T-cell (primary cell): ENCODE measurements around the gene TLDC2. TPM values are rescaled to one million over a fixed set of nuclear protein-coding genes. Genes with fewer than 3 reads are reported as not detected.

Experiments used
- ATAC-seq, 4 experiments: fragments of 200-7000 bp in 3 of 4; fragments of 150-1000 bp in 1 of 4; cut with Tn5 transposase; replicated peaks in 1 of 4; 1 replicate in 3 of 4; 2 replicates in 1 of 4; pipeline ENCODE4 v1.10.0; 2021; ENCODE audit warnings: moderate library complexity in 3 of 4, mild to moderate bottlenecking in 2 of 4, moderate number of reproducible peaks in 1 of 4
- CTCF ChIA-PET, 2 donors: fragments of 300-600 bp; sonication (Branson Sonifier 250); formaldehyde crosslinking; loops; one replicate each; lab custom pipeline; 2022; ENCODE audit warnings: antibody characterized with exemption in 2 of 2; lab: Charles Lee
- POLR2A ChIA-PET, 2 donors: fragments of 300-600 bp; sonication (Branson Sonifier 250); formaldehyde crosslinking; loops; one replicate each; lab custom pipeline; 2022; ENCODE audit warnings: antibody characterized with exemption in 2 of 2; lab: Charles Lee
- DNase-seq, 35 experiments: peaks; one replicate each; pipeline versions ENCODE4 v3.0.0 to v3.0.0-alpha.2; 2013 to 2023
- H3K27ac ChIP-seq: one replicate; pipeline ENCODE4 v1.5.1; 2013; ENCODE audit warnings: low read length
- H3K27me3 ChIP-seq, 2 experiments: replicated peaks in 1 of 2; 1 replicate in 1 of 2; 2 replicates in 1 of 2; pipeline versions ENCODE4 v1.6.1 to v1.7.0; 2013; ENCODE audit warnings: low read length in 1 of 2, mixed read lengths in 1 of 2; ENCODE audit not compliant: control insufficient read depth in 2 of 2, insufficient read depth in 2 of 2; ENCODE audit errors: extremely low read depth in 1 of 2
- H3K36me3 ChIP-seq, 2 donors: 1 replicate in 1 of 2; 2 replicates in 1 of 2; pipeline versions ENCODE4 v1.6.1 to v1.7.0; 2013; ENCODE audit warnings: low read length in 1 of 2; ENCODE audit not compliant: control insufficient read depth in 2 of 2, insufficient read depth in 1 of 2; ENCODE audit errors: extremely low read depth in 1 of 2
- H3K4me1 ChIP-seq, 2 experiments: 1 replicate in 1 of 2; 2 replicates in 1 of 2; pipeline versions ENCODE4 v1.6.1 to v1.7.0; 2013; ENCODE audit warnings: low read length in 2 of 2, mixed read lengths in 1 of 2; ENCODE audit not compliant: insufficient read depth in 2 of 2, control insufficient read depth in 1 of 2; ENCODE audit errors: extremely low read depth in 1 of 2
- H3K4me3 ChIP-seq, 2 donors: 1 replicate in 1 of 2; 2 replicates in 1 of 2; pipeline versions ENCODE4 v1.5.1 to v1.7.0; 2013; ENCODE audit warnings: mild to moderate bottlenecking in 2 of 2, low read length in 1 of 2, moderate library complexity in 1 of 2; ENCODE audit not compliant: control insufficient read depth in 1 of 2; ENCODE audit errors: extremely low read depth in 1 of 2
- H3K9me3 ChIP-seq: 2 replicates; pipeline ENCODE4 v1.7.0; 2013
- H3K27ac Mint-ChIP-seq, 2 donors: one replicate each; pipeline ENCODE4 v1.8.0; 2020 to 2021; ENCODE audit warnings: mild to moderate bottlenecking in 2 of 2, mixed read lengths in 2 of 2
- H3K27me3 Mint-ChIP-seq, 2 donors: one replicate each; pipeline ENCODE4 v1.8.0; 2021 to 2022; ENCODE audit warnings: mixed read lengths in 2 of 2
- H3K36me3 Mint-ChIP-seq: one replicate; pipeline ENCODE4 v1.8.0; 2021; ENCODE audit warnings: mixed read lengths
- H3K4me1 Mint-ChIP-seq, 3 donors: one replicate each; pipeline ENCODE4 v1.8.0; 2020 to 2022; ENCODE audit warnings: mixed read lengths in 3 of 3, mild to moderate bottlenecking in 1 of 3
- H3K4me3 Mint-ChIP-seq, 3 donors: one replicate each; pipeline ENCODE4 v1.8.0; 2020 to 2022; ENCODE audit warnings: mild to moderate bottlenecking in 3 of 3, mixed read lengths in 3 of 3, moderate library complexity in 3 of 3
- H3K9me3 Mint-ChIP-seq, 3 donors: one replicate each; pipeline ENCODE4 v1.8.0; 2020 to 2022; ENCODE audit warnings: mixed read lengths in 3 of 3
- WGBS: methylation state at CpG from one replicate; pipeline ENCODE4 v1.1.5; 2013; ENCODE audit warnings: missing lambda C conversion rate; ENCODE audit not compliant: insufficient coverage; 5-methylcytosine and 5-hydroxymethylcytosine counted together
- total RNA-seq, 35 experiments: library from RNA in 6 of 35; stranded (reverse) in 6 of 35; fragments of 120-200 nt in 1 of 35; gene quantifications; one replicate each; pipeline versions ENCODE4 v1.2.1 to v1.2.4 and lab custom pipeline; 2013 to 2026

Gene TLDC2
- total RNA-seq, 5 donors from 2014 or later (not counting 1 experiment from before 2014, with no cell fraction given), result 0.33 TPM; not detected in 4

DNA sequence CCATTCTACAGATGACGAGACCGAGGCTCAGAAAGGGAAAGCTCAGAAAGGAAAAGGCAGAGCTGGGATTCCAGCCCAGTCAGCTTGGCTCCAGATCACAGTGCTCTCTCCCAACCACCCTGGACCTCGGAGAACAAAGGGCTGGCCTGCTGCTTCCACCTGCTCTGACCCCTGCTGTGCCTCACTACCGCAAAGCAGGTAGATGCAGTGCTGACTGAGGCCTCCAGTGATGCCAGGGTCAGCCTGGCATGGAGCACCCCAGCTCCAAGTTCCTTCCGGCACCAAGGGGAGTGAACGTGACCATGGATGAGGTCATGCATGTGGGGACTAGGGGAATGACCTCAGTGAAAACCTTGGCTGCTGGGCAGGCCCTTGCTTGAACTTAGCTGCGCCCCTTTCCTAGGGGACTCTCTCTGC lies 20.7 kb upstream of the TLDC2 start:
- H3K27ac Mint-ChIP-seq, result no peak overlapping the region

DNA sequence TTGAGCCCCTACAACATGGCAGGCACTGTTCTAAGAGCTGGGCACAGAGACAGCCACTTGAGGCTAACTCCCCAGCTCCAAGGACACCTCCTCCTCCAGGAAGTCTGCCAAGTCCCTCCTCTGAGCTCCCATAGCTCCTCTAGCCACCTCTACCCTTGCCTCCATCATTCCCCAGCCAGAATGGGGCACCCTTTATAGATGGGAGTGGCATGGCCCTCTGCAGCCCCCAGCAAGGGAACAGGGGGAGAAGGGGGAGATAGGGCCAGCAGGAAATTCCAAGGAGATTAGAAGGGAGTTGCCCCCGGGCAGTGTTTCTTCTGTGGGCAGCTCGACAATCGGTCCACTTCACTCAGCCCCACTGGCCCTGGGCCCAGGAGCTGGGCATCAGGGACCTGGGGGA lies 19.7 kb upstream of the TLDC2 start:
- Histone ChIP-seq H3K27ac (no peak overlapping the region), H3K36me3 (peaks cover 0 to 3% of the 10 kb centered on the region in 2 donors), H3K9me3 (no peaks in the 10 kb centered on the region), H3K4me3 (no peak overlapping the region), H3K27me3 (peaks cover 0 to 9% of the 10 kb centered on the region in 2 experiments), H3K4me1 (peaks cover 6 to 18% of the 10 kb centered on the region in 2 experiments)
- peaks cover 0 to 2% of the 10 kb centered on the region in 2 donors for H3K27me3 Mint-ChIP-seq
- WGBS, result 92% methylated on average over 2 of the region's 3 CpGs
- peak overlapping the region in 1 of 3 donors; percentile 22 for H3K4me3 Mint-ChIP-seq
- ATAC-seq (no peak), DNase-seq (no peak)
- CTCF ChIA-PET, result no interaction called here
- POLR2A ChIA-PET, result interaction anchor here (0.5 to 0.7 kb wide), 3 partner anchors 14 to 988 kb away, joined by 3 read pairs; no protein-coding TSS in a partner anchor
- H3K9me3 Mint-ChIP-seq, result no peaks in the 10 kb centered on the region
- no peaks in the 10 kb centered on the region for H3K36me3 Mint-ChIP-seq
- peaks cover 15 to 22% (median 17%) of the 10 kb centered on the region in 3 donors for H3K4me1 Mint-ChIP-seq
- no peak overlapping the region for H3K27ac Mint-ChIP-seq

More for the DNA sequence above, 20.7 kb upstream of the TLDC2 start:
- Histone ChIP-seq H3K9me3 (no peaks in the 10 kb centered on the region), H3K27ac (no peak overlapping the region), H3K27me3 (peaks cover 0 to 5% of the 10 kb centered on the region in 2 experiments), H3K36me3 (peaks cover 0 to 3% of the 10 kb centered on the region in 2 donors), H3K4me1 (peaks cover 6 to 18% of the 10 kb centered on the region in 2 experiments), H3K4me3 (no peak overlapping the region)
- DNase-seq, result no peak
- Mint-ChIP-seq H3K4me1 (peaks cover 15 to 21% (median 17%) of the 10 kb centered on the region in 3 donors), H3K9me3 (peaks cover 0 to 3% (median 0%) of the 10 kb centered on the region in 3 donors), H3K36me3 (no peaks in the 10 kb centered on the region), H3K27me3 (no peaks in the 10 kb centered on the region), H3K4me3 (no peak overlapping the region)
- ChIA-PET CTCF (no interaction called here), POLR2A (no interaction called here)
- ATAC-seq, result no peak
- WGBS, result 100% methylated on average over 5 of the region's 7 CpGs

DNA sequence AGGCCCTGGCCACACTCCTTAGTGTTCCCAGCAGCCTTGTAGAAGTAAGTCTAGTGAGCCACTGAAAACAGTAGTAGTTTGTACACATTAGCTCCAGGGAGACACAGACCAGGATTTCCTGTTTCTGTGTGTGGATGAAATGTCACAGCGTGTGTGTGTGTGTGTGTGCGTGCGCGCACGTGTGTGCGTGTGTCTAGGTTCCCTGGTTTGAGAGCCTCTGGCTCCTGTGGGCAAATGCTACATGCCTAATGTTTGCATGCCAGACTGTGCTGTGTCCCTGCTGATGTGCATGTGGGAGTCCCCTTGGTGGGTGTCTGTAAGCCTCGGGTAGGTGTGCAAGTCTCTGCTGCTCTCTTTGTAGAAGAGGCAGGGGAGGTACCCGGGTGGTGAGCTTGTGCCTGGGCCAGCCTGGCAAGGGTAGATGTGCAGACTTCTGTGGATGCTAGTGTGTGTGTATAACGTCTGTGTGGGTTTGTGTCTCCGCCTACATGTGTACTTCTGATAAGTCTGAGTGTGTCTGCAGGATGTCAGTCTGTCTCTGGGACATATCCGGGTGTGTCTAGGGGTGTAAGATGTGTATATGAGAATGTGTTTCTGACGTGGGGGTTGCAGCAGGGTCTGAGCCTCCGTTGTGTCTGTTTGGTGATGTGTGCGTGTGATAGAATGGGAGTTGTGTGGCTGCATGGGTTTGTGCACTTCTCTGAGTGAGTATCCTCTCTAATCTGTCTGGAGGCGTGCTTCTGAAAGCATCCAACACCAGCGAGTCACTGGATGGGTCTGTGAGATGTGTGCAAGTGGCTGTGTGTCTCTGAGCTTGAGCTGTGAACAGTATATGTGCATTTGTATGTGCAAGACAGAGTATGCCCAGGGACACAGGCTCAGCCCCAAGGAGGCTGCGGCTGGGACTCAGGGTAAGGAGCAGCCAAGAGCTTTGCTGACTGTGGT lies 19.0 kb upstream of the TLDC2 start:
- Histone ChIP-seq H3K9me3 (no peaks in the 10 kb centered on the region), H3K27me3 (peaks cover 0 to 16% of the 10 kb centered on the region in 2 experiments), H3K27ac (no peak overlapping the region), H3K4me1 (peaks cover 6 to 18% of the 10 kb centered on the region in 2 experiments), H3K4me3 (no peak overlapping the region), H3K36me3 (peaks cover 0 to 3% of the 10 kb centered on the region in 2 donors)
- ATAC-seq, result peak; percentile 71 to 82 (median 79)
- no peaks in the 10 kb centered on the region for H3K9me3 Mint-ChIP-seq
- peaks cover 15 to 27% (median 17%) of the 10 kb centered on the region in 3 donors for H3K4me1 Mint-ChIP-seq
- H3K4me3 Mint-ChIP-seq, result peak overlapping the region in 1 of 3 donors; percentile 22
- DNase-seq, result peak in 30 of 35 experiments; percentile 21 to 69 (median 42)
- ChIA-PET CTCF (no interaction called here), POLR2A (interaction anchor here (0.5 to 0.7 kb wide), 3 partner anchors 15 to 22 kb away, joined by 3 to 4 read pairs (median 3); no protein-coding TSS in a partner anchor)
- H3K36me3 Mint-ChIP-seq, result no peaks in the 10 kb centered on the region
- peaks cover 0 to 9% of the 10 kb centered on the region in 2 donors for H3K27me3 Mint-ChIP-seq
- 33% methylated on average over 14 of the region's 17 CpGs for WGBS
- H3K27ac Mint-ChIP-seq, result peak overlapping the region; percentile 10 to 11

DNA sequence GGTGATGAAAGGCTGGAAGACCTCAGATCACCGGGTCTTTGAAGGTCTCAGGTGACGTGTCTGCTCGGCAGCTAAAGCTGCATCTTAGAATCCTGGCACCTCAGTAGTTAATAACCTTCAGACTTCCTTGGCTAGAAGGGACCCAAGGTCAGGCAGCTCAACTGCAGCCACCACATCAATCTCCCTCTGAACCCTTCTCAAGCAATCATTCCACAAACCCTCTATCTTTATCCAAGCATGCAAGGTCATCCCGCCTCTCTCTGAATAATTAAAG lies 16.7 kb upstream of the TLDC2 start:
- DNase-seq (no peak), ATAC-seq (no peak)
- Mint-ChIP-seq H3K4me1 (peaks cover 15 to 31% (median 17%) of the 10 kb centered on the region in 3 donors), H3K27me3 (peaks cover 3 to 12% of the 10 kb centered on the region in 2 donors), H3K36me3 (no peaks in the 10 kb centered on the region), H3K9me3 (no peaks in the 10 kb centered on the region), H3K4me3 (no peak overlapping the region), H3K27ac (no peak overlapping the region)
- Histone ChIP-seq H3K27me3 (peaks cover 0 to 26% of the 10 kb centered on the region in 2 experiments), H3K9me3 (no peaks in the 10 kb centered on the region), H3K4me3 (no peak overlapping the region), H3K36me3 (peaks cover 0 to under 1% of the 10 kb centered on the region in 2 donors), H3K4me1 (peaks cover 6 to 27% of the 10 kb centered on the region in 2 experiments), H3K27ac (no peak overlapping the region)
- ChIA-PET CTCF (interaction anchor here in 1 of 2 donors (0.7 kb wide), 1 partner anchor 126 kb away, joined by 4 read pairs; no protein-coding TSS in a partner anchor), POLR2A (no interaction called here)
- WGBS, result 90% methylated on average over 3 of the region's 4 CpGs

DNA sequence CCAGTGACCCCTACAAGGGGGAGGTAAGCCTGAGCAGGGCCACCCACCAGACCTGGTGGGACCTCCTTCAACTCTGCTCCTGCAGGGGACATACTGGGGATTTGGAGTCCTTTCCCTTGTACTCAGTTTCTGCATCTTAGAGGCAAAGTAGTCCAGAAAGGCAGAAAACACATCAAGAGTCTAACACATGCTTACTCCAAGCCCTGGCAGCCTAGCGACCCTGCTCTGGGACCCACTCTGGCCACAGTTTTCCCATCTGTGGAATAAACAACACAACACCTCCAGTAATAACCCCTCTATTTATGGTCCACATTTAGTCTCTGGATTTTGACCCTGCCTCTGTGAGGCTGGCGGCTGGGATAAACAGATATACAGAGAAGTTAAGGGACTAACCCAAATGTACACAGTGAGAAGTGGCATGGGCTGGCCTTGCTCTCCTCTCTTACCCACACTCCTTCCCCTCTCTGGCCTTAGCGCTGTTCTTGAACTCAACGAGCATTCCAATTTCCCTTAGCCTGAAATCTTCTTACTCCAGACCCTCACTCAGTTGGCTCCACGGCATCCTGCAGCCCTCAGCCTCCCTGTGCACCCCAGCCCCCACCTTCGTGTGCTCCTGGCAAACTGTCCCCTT lies 16.1 kb upstream of the TLDC2 start:
- H3K4me3 ChIP-seq, result no peak overlapping the region
- Mint-ChIP-seq H3K27ac (no peak overlapping the region), H3K9me3 (no peaks in the 10 kb centered on the region), H3K36me3 (no peaks in the 10 kb centered on the region), H3K4me1 (peaks cover 15 to 32% (median 17%) of the 10 kb centered on the region in 3 donors), H3K4me3 (no peak overlapping the region), H3K27me3 (peaks cover 4 to 18% of the 10 kb centered on the region in 2 donors)
- 93% methylated on average over 4 of the region's 6 CpGs for WGBS
- POLR2A ChIA-PET, result no interaction called here
- H3K27ac ChIP-seq, result no peak overlapping the region
- CTCF ChIA-PET, result interaction anchor here in 1 of 2 donors (0.6 to 0.7 kb wide), 2 partner anchors 127 to 258 kb away, joined by 3 to 4 read pairs; no protein-coding TSS in a partner anchor
- no peak for DNase-seq
- no peak for ATAC-seq
- no peaks in the 10 kb centered on the region for H3K36me3 ChIP-seq
- H3K27me3 ChIP-seq, result peaks cover 0 to 32% of the 10 kb centered on the region in 2 experiments
- H3K9me3 ChIP-seq, result no peaks in the 10 kb centered on the region
- H3K4me1 ChIP-seq, result peaks cover 6 to 33% of the 10 kb centered on the region in 2 experiments

DNA sequence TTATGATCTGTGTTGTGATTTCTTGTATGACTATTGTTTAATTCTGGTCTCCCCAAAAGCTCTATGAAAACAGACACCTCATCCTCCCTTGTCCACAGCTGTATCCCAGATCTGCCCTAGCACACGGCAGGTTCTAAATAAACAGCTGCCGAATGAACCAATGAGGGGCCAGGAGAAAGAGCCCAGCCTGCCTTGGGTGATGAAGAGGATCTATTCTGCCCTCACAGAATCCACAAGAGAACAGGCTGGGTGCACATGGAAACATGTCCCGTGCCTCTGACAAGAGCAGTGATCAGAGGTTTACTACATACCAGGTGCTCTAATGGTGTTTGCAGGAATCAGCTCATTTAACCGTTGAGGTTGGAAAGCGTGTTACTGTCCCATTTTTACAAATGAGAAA lies 15.6 kb upstream of the TLDC2 start:
- H3K4me3 Mint-ChIP-seq, result peak overlapping the region in 1 of 3 donors; percentile 28
- Histone ChIP-seq H3K4me3 (no peak overlapping the region), H3K27ac (no peak overlapping the region), H3K9me3 (no peaks in the 10 kb centered on the region), H3K4me1 (peaks cover 6 to 33% of the 10 kb centered on the region in 2 experiments), H3K27me3 (peaks cover 0 to 37% of the 10 kb centered on the region in 2 experiments), H3K36me3 (no peaks in the 10 kb centered on the region)
- H3K4me1 Mint-ChIP-seq, result peaks cover 15 to 36% (median 17%) of the 10 kb centered on the region in 3 donors
- no peaks in the 10 kb centered on the region for H3K9me3 Mint-ChIP-seq
- WGBS, result 92% methylated on average over 5 of the region's 5 CpGs
- DNase-seq, result no peak
- no peaks in the 10 kb centered on the region for H3K36me3 Mint-ChIP-seq
- no peak overlapping the region for H3K27ac Mint-ChIP-seq
- ATAC-seq, result no peak
- H3K27me3 Mint-ChIP-seq, result peaks cover 9 to 23% of the 10 kb centered on the region in 2 donors
- ChIA-PET POLR2A (interaction anchor here in 1 of 2 donors (0.6 kb wide), 1 partner anchor 8 kb away, joined by 3 read pairs; no protein-coding TSS in a partner anchor), CTCF (interaction anchor here in 1 of 2 donors (0.6 kb wide), 1 partner anchor 259 kb away, joined by 3 read pairs; no protein-coding TSS in a partner anchor)
